GM23338 (cell line): Measurements from ENCODE around the gene PARVG. TPM values are rescaled to one million over a fixed set of nuclear protein-coding genes. Genes with fewer than 3 reads are reported as not detected.

Experiments
- ATAC-seq: fragments of 200-7000 bp; cut with Tn5 transposase; 3 replicates; pipeline ENCODE4 v1.9.1; 2020
- DNase-seq: peaks from one replicate; pipeline ENCODE4 v3.0.0-alpha.2; 2015; ENCODE audit warnings: low spot score
- H2AFZ ChIP-seq: fragments of 200-600 bp; sonication (generic); 2 replicates; pipeline ENCODE4 v1.8.0; 2016; ENCODE audit warnings: antibody characterized with exemption, mild to moderate bottlenecking, moderate library complexity
- H3F3A ChIP-seq: fragments of 200-600 bp; sonication (generic); replicated peaks from 2 replicates; pipeline ENCODE4 v1.8.0; 2017; ENCODE audit warnings: antibody characterized with exemption, mixed run types, low read depth
- H3K27ac ChIP-seq: fragments of 200-600 bp; sonication (generic); 2 replicates; pipeline ENCODE4 v1.6.1; 2016; ENCODE audit warnings: low read depth
- H3K27me3 ChIP-seq: fragments of 200-600 bp; sonication (generic); 2 replicates; pipeline ENCODE4 v1.8.0; 2016; ENCODE audit warnings: mild to moderate bottlenecking, mixed run types, moderate library complexity; ENCODE audit not compliant: insufficient read depth
- H3K36me3 ChIP-seq: fragments of 200-600 bp; sonication (generic); 2 replicates; pipeline ENCODE4 v1.8.0; 2016; ENCODE audit warnings: mild to moderate bottlenecking; ENCODE audit not compliant: insufficient read depth
- H3K4me1 ChIP-seq: fragments of 200-600 bp; sonication (generic); 2 replicates; pipeline ENCODE4 v1.8.0; 2016; ENCODE audit warnings: mild to moderate bottlenecking, moderate library complexity; ENCODE audit not compliant: insufficient read depth
- H3K4me2 ChIP-seq: fragments of 200-600 bp; sonication (generic); 2 replicates; pipeline ENCODE4 v1.7.1; 2017; ENCODE audit warnings: mixed run types
- H3K4me3 ChIP-seq: fragments of 200-600 bp; sonication (generic); 2 replicates; pipeline ENCODE4 v1.6.1; 2016; ENCODE audit warnings: mixed run types
- H3K79me2 ChIP-seq: fragments of 200-600 bp; sonication (generic); replicated peaks from 2 replicates; pipeline ENCODE4 v1.8.0; 2017; ENCODE audit warnings: mild to moderate bottlenecking; ENCODE audit not compliant: insufficient read depth
- H3K9me2 ChIP-seq: fragments of 200-600 bp; sonication (generic); 2 replicates; pipeline ENCODE4 v1.8.0; 2017; ENCODE audit not compliant: insufficient read depth
- H4K20me1 ChIP-seq: fragments of 200-600 bp; sonication (generic); replicated peaks from 2 replicates; pipeline ENCODE4 v1.8.0; 2017; ENCODE audit warnings: mild to moderate bottlenecking; ENCODE audit not compliant: insufficient read depth
- H3K27ac Mint-ChIP-seq: 2 replicates; pipeline ENCODE4 v1.8.0; 2020; ENCODE audit warnings: inconsistent platforms, mild to moderate bottlenecking, moderate library complexity, mixed read lengths
- H3K27me3 Mint-ChIP-seq: 3 replicates; pipeline ENCODE4 v1.8.0; 2022; ENCODE audit warnings: low read depth, mild to moderate bottlenecking, moderate library complexity, mixed read lengths, inconsistent platforms; ENCODE audit not compliant: insufficient read depth, poor library complexity
- H3K36me3 Mint-ChIP-seq: 3 replicates; pipeline ENCODE4 v1.8.0; 2021; ENCODE audit warnings: low read depth, mild to moderate bottlenecking, inconsistent platforms, moderate library complexity, mixed read lengths
- H3K4me1 Mint-ChIP-seq: 3 replicates; pipeline ENCODE4 v1.8.0; 2020; ENCODE audit warnings: mild to moderate bottlenecking, inconsistent platforms, mixed read lengths
- H3K4me3 Mint-ChIP-seq: 3 replicates; pipeline ENCODE4 v1.8.0; 2021; ENCODE audit warnings: moderate library complexity, mild to moderate bottlenecking, inconsistent platforms, mixed read lengths
- H3K9me3 Mint-ChIP-seq: 3 replicates; pipeline ENCODE4 v1.8.0; 2020; ENCODE audit warnings: moderate library complexity, mild to moderate bottlenecking, inconsistent platforms, mixed read lengths
- CREB1 ChIP-seq: fragments of 250-450 bp; sonication (Bioruptor Pico); IDR thresholded peaks from 2 replicates; pipeline ENCODE4 v1.5.0; 2020; ENCODE audit warnings: low read depth, mild to moderate bottlenecking, moderate library complexity
- EZH2 ChIP-seq: fragments of 200-600 bp; sonication (generic); IDR thresholded peaks from one replicate; pipeline ENCODE4 v1.8.0; 2017; ENCODE audit warnings: antibody characterized with exemption, mild to moderate bottlenecking, low read depth; ENCODE audit not compliant: unreplicated experiment
- EZH2phosphoT487 ChIP-seq: fragments of 200-600 bp; sonication (generic); IDR thresholded peaks from one replicate; pipeline ENCODE4 v1.8.1; 2018; ENCODE audit warnings: antibody characterized with exemption; ENCODE audit not compliant: unreplicated experiment
- JUNB ChIP-seq: IDR thresholded peaks from one replicate; pipeline ENCODE4 v1.6.1; 2016; ENCODE audit warnings: antibody characterized with exemption; ENCODE audit not compliant: unreplicated experiment
- NANOG ChIP-seq: IDR thresholded peaks from 2 replicates; pipeline ENCODE4 v1.6.1; 2016; ENCODE audit warnings: antibody characterized with exemption, borderline replicate concordance
- POLR2AphosphoS5 ChIP-seq: IDR thresholded peaks from 2 replicates; pipeline ENCODE4 v1.6.1; 2016; ENCODE audit warnings: antibody characterized with exemption, low read depth
- REST ChIP-seq: IDR thresholded peaks from one replicate; pipeline ENCODE4 v1.6.1; 2018; ENCODE audit warnings: antibody characterized with exemption; ENCODE audit not compliant: unreplicated experiment
- STAT1 ChIP-seq: IDR thresholded peaks from one replicate; pipeline ENCODE4 v1.6.1; 2016; ENCODE audit warnings: antibody characterized with exemption; ENCODE audit not compliant: unreplicated experiment
- ZNF114 ChIP-seq: fragments of 250-450 bp; sonication (Bioruptor Pico); IDR thresholded peaks from 2 replicates; pipeline ENCODE4 v1.5.0; 2020; ENCODE audit warnings: mild to moderate bottlenecking, moderate library complexity
- ZNF331 ChIP-seq: fragments of 250-450 bp; sonication (Bioruptor Pico); IDR thresholded peaks from 2 replicates; pipeline ENCODE4 v1.5.0; 2020; ENCODE audit warnings: low read depth, mild to moderate bottlenecking, moderate library complexity
- ZNF462 ChIP-seq: fragments of 250-450 bp; sonication (Bioruptor Pico); IDR thresholded peaks from 2 replicates; pipeline ENCODE4 v1.5.0; 2020; ENCODE audit warnings: mild to moderate bottlenecking, moderate library complexity
- polyA plus RNA-seq: library from polyadenylated mRNA; unstranded; fragments of >200 nt; fragmentation: Nextera tagmentation; extraction: Ambion mirVana; gene quantifications from 2 replicates; pipeline ENCODE4 v1.2.1, GENCODE V29; 2016
- total RNA-seq: library from RNA; depleted of rRNA; stranded (reverse); fragments of >200 nt; shearing (Covaris generic); gene quantifications from 2 replicates; pipeline ENCODE4 v1.2.3, GENCODE V29; 2014
- TF ChIP-seq, protein P1 (sequence below): IDR thresholded peaks from 2 replicates; pipeline ENCODE4 v1.6.1; 2016; ENCODE audit warnings: antibody characterized with exemption
- TF ChIP-seq, protein P2 (sequence below), 2 experiments: fragments of 200-600 bp in 1 of 2; sonication (generic) in 1 of 2; conservative IDR thresholded peaks; 2 replicates each; pipeline versions ENCODE4 v1.5.1 to v1.6.1; 2016 to 2017; ENCODE audit warnings: antibody characterized with exemption in 2 of 2, low read depth in 2 of 2, mild to moderate bottlenecking in 2 of 2, moderate library complexity in 1 of 2

PARVG gene
- total and polyA plus RNA-seq, 2 experiments from 2014 or later: 0.14 to 0.31 TPM

- Histone ChIP-seq H4K20me1 (no peaks in the 10 kb centered on the region), H3K4me3 (no peak overlapping the region), H3K4me1 (no peaks in the 10 kb centered on the region), H3K27ac (no peak overlapping the region), H3K9me2 (no peaks in the 10 kb centered on the region), H3K36me3 (no peaks in the 10 kb centered on the region), H3K4me2 (no peak overlapping the region), H3K27me3 (no peaks in the 10 kb centered on the region), H3K79me2 (no peaks in the 10 kb centered on the region), H3F3A (no peaks in the 10 kb centered on the region), H2AFZ (no peak overlapping the region; the same call in 1 of the 2 replicates)
- TF ChIP-seq EZH2phosphoT487: no peak
- TF ChIP-seq CREB1 (CRISPR knock-in tag): no peak
- TF ChIP-seq ZNF114 (CRISPR knock-in tag): no peak
- no peak for TF ChIP-seq STAT1
- no peak for TF ChIP-seq ZNF331 (CRISPR knock-in tag)
- TF ChIP-seq ZNF462 (CRISPR knock-in tag): no peak
- TF ChIP-seq POLR2AphosphoS5: no peak
- TF ChIP-seq NANOG: no peak
- no peak for TF ChIP-seq EZH2
- TF ChIP-seq, protein P1, sequence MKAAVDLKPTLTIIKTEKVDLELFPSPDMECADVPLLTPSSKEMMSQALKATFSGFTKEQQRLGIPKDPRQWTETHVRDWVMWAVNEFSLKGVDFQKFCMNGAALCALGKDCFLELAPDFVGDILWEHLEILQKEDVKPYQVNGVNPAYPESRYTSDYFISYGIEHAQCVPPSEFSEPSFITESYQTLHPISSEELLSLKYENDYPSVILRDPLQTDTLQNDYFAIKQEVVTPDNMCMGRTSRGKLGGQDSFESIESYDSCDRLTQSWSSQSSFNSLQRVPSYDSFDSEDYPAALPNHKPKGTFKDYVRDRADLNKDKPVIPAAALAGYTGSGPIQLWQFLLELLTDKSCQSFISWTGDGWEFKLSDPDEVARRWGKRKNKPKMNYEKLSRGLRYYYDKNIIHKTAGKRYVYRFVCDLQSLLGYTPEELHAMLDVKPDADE: no peak
- no peak for TF ChIP-seq REST
- TF ChIP-seq, protein P2, sequence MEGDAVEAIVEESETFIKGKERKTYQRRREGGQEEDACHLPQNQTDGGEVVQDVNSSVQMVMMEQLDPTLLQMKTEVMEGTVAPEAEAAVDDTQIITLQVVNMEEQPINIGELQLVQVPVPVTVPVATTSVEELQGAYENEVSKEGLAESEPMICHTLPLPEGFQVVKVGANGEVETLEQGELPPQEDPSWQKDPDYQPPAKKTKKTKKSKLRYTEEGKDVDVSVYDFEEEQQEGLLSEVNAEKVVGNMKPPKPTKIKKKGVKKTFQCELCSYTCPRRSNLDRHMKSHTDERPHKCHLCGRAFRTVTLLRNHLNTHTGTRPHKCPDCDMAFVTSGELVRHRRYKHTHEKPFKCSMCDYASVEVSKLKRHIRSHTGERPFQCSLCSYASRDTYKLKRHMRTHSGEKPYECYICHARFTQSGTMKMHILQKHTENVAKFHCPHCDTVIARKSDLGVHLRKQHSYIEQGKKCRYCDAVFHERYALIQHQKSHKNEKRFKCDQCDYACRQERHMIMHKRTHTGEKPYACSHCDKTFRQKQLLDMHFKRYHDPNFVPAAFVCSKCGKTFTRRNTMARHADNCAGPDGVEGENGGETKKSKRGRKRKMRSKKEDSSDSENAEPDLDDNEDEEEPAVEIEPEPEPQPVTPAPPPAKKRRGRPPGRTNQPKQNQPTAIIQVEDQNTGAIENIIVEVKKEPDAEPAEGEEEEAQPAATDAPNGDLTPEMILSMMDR (conservative IDR thresholded peaks at IDR 0.05; ENCODE audit: low read depth in 2 of 2): no peak
- TF ChIP-seq JUNB: no peak
- H3K4me3 Mint-ChIP-seq: no peak overlapping the region
- ATAC-seq (no peak), DNase-seq (no peak)
- H3K27ac Mint-ChIP-seq: no peak overlapping the region
- no peaks in the 10 kb centered on the region for H3K36me3 Mint-ChIP-seq
- peaks cover 4% of the 10 kb centered on the region; the same call in 1 of the 3 replicates for H3K4me1 Mint-ChIP-seq
- peaks cover 4% of the 10 kb centered on the region; the same call in 1 of the 3 replicates for H3K9me3 Mint-ChIP-seq
- H3K27me3 Mint-ChIP-seq: peaks cover 8% of the 10 kb centered on the region
Observed at GRCh38 chr22:44195189-44195871, 14.6 kb downstream of the PARVG start.
